Activated CD8-positive, alpha-beta T cell treated with anti-CD3 and anti-CD28 coated beads, Interleukin-2, amount 10 ng/mL, durations not matched to agents 7 days and 5 days (primary cell): ENCODE data around the gene ZIC5. TPM values are rescaled to one million over a fixed set of nuclear protein-coding genes. Genes with fewer than 3 reads are reported as not detected.

Experiments
- ATAC-seq: fragments of 150-1000 bp; cut with Tn5 transposase; one replicate; pipeline ENCODE4 v1.10.0; 2021; ENCODE audit warnings: moderate library complexity
- CTCF ChIA-PET: fragments of 350-600 bp; sonication (Branson Sonifier 250); formaldehyde crosslinking; loops from one replicate; lab custom pipeline; 2021; ENCODE audit warnings: antibody characterized with exemption; lab: Charles Lee
- POLR2A ChIA-PET: fragments of 350-600 bp; sonication (Branson Sonifier 250); formaldehyde crosslinking; loops from one replicate; lab custom pipeline; 2021; ENCODE audit warnings: antibody characterized with exemption; lab: Charles Lee
- DNase-seq: peaks from one replicate; pipeline ENCODE4 v3.0.0-alpha.2; 2020
- H3K27ac Mint-ChIP-seq: one replicate; pipeline ENCODE4 v1.8.0; 2021; ENCODE audit warnings: mild to moderate bottlenecking, mixed read lengths
- H3K27me3 Mint-ChIP-seq: one replicate; pipeline ENCODE4 v1.8.0; 2021; ENCODE audit warnings: low read depth, mixed read lengths
- H3K36me3 Mint-ChIP-seq: one replicate; pipeline ENCODE4 v1.8.0; 2021; ENCODE audit warnings: low read depth, mixed read lengths
- H3K4me1 Mint-ChIP-seq: one replicate; pipeline ENCODE4 v1.8.0; 2021; ENCODE audit warnings: low read depth, mixed read lengths
- H3K4me3 Mint-ChIP-seq: one replicate; pipeline ENCODE4 v1.8.0; 2021; ENCODE audit warnings: mild to moderate bottlenecking, mixed read lengths
- H3K9me3 Mint-ChIP-seq: one replicate; pipeline ENCODE4 v1.8.0; 2022; ENCODE audit warnings: mixed read lengths; ENCODE audit not compliant: insufficient read depth
- total RNA-seq, 2 experiments: library from RNA; stranded (reverse); gene quantifications; one replicate each; pipeline ENCODE4 v1.2.3, GENCODE V29; 2021

ZIC5 gene
- total RNA-seq, 2 experiments from 2014 or later, result not detected

DNA sequence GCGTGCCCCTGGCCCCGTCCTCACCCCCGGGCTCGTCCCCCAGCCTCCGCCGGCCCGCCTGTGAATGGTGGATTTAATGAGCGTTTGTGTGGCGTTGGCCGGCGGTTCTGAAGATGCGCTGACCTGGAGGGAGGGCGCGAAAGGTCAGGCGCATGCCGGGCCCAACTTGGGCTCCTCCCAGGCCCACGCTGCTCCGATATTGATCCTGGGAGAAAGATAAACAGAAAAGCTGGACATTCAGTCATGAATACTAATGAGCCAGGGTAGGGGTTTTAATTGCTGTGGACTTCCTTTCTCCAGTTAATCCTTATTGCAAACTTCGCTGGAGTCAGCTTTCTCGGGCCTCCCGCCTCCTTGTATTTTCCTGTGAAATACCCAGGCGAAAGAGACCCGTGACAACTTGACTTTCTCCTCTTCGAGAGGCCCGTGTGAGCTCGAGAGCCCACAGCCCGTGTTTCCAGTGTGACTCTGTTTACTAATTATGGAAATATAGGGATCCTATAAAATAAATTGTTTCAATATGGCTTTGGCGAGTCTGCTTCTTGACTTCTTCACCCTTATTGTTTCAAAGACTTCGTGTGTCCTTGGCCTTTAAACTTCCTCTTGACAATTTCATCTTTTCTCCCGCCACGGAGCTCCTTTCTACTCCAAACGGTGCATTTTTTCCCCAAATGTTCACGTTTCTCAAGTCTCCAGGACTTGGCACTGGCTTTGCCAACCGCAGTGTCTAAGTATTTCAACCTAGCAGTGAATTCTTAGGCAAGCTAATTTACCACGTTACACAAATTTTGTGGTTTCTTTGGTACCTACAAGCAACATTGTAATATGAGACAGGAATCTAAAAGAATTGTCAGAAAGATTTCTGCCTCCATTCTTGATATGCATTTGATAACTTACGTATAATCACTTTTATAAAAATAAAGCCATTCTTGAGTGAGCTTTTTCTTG, 20.5 kb upstream of the ZIC5 start:
- ATAC-seq, result no peak
- Mint-ChIP-seq H3K27me3 (peaks cover 88% of the 10 kb centered on the region), H3K4me3 (no peak overlapping the region), H3K9me3 (no peaks in the 10 kb centered on the region), H3K36me3 (peaks cover 2% of the 10 kb centered on the region), H3K27ac (no peak overlapping the region), H3K4me1 (peaks cover 18% of the 10 kb centered on the region)
- ChIA-PET POLR2A (interaction anchor here (1.1 kb wide), 1 partner anchor 18 kb away, joined by 3 read pairs; no protein-coding TSS in a partner anchor), CTCF (interaction anchor here (0.9 to 1.5 kb wide), 3 partner anchors 243 to 523 kb away, joined by 3 to 4 read pairs (median 3); no protein-coding TSS in a partner anchor)
- DNase-seq, result no peak

DNA sequence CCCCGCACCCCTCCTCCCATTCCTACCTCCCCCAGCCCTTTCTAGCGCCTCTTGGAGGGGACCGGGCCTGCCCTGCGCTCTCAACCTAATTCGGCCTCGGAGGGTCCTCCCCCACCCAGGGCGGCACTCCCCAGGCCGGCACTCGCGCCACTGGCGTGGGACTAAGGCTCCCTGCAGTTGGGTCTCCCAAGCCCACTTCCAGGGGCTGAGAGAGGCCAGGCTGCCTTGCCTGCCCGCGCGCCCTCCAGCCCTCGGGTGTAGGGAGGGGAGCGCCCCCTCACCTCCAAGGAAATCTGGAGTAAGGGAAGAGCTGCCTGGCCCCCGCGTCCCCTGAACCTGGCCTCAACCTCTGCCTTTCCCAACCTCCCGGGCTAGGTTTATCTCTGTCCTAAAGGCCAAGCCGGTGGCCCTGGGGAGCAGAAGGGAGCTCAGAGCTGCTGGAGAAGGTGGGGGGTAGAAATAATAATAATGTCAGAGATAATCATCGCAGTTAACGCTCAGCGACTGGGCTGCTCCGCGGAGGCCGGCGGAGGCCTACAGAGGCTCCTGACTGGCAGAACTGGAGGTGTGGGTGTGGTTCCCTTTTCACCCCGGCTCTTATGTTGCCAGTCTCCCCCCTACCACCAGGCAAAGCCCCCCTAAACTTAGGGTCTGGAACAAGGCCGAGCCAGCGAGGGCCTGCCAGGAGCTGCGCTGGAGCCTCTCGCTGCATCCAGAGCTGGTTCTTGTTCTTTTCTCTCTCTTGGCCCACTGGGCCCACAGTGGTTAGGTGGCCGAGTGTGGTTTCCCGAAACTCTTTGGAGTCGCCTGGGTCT, 19.7 kb upstream of the ZIC5 start:
- Mint-ChIP-seq H3K9me3 (no peaks in the 10 kb centered on the region), H3K27me3 (peaks cover 88% of the 10 kb centered on the region), H3K27ac (no peak overlapping the region), H3K4me1 (peaks cover 18% of the 10 kb centered on the region), H3K36me3 (peaks cover 3% of the 10 kb centered on the region), H3K4me3 (no peak overlapping the region)
- DNase-seq, result no peak
- no peak for ATAC-seq
- ChIA-PET POLR2A (no interaction called here), CTCF (interaction anchor here (1.5 kb wide), 1 partner anchor 334 kb away, joined by 4 read pairs; no protein-coding TSS in a partner anchor)

DNA sequence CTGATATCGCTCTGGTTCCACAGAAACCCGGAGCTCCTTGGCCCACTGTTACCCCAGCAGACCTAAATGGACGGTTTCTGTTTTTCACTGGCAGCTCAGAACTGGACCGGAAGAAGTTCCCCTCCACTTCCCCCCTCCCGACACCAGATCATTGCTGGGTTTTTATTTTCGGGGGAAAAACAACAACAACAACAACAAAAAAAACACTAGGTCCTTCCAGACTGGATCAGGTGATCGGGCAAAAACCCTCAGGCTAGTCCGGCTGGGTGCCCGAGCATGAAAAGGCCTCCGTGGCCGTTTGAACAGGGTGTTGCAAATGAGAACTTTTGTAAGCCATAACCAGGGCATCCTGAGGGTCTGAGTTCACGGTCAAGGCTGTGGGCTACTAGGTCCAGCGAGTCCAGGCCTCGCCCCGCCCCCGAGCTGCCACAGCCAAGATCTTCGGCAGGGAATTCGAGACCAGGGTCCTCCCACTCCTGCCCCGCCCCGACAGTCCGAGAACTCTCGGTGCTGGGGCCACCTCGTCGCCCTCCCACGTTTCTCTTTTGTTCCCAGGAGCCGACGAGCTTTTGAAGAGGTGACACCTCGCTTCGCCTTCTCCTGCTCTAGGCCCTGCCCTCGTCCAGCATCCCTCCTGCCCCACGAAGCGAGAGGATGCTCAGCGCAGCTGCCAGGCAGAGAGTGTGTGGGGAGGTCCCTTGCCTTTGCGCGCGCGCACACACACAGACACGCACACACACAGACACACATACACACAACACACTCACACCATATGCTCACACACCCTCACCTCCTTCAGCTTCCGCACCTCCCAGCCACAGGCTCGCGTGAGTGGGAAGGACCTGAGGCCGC, 18.8 kb upstream of the ZIC5 start:
- Mint-ChIP-seq H3K36me3 (peaks cover 7% of the 10 kb centered on the region), H3K9me3 (no peaks in the 10 kb centered on the region), H3K27me3 (peaks cover 85% of the 10 kb centered on the region), H3K4me1 (peaks cover 17% of the 10 kb centered on the region), H3K4me3 (no peak overlapping the region), H3K27ac (no peak overlapping the region)
- ChIA-PET CTCF (interaction anchor here (0.8 kb wide), 1 partner anchor 335 kb away, joined by 3 read pairs; no protein-coding TSS in a partner anchor), POLR2A (no interaction called here)
- no peak for ATAC-seq
- no peak for DNase-seq

DNA sequence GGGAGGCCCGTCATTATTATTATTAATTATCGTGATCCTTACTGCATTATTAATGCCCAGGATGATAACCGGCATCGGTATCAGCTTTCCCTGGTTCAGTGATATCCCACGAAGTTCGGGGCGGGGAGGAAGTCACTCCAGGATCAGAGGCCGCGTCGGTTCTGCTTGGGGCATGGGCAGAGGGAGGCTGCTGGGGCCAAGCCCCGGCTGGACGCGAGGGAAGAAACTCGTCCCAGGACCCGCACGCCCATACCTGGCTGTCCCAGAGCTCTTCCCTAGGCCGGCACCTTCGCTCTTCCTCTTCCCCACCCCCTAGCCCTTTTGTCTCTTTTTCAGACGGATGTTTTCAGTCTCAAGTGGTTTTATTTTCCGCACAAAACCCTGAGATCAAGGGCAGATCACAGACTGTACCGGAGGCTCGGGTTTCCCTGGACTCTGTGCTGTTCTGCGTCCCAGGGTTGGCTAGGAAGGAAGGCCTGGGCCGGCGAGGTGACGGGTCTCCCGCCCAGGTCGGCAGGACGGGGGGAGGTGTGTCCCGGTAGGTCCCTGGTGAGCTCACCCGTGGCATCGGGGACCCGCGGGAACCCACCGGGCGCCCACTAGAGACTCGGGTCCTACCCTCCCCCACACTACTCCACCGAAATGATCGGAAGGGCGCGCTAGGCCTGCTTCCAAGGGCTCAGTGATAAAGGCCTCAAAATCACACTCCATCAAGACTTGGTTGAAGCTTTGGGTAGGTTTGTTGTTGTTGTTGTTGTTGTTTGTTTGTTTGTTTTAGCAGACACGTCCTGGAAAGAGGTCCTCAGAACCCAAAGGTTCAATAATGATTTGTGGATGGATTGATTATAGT, 17.9 kb upstream of the ZIC5 start:
- Mint-ChIP-seq H3K4me3 (no peak overlapping the region), H3K36me3 (peaks cover 8% of the 10 kb centered on the region), H3K27ac (no peak overlapping the region), H3K27me3 (peaks cover 82% of the 10 kb centered on the region), H3K4me1 (peaks cover 17% of the 10 kb centered on the region), H3K9me3 (no peaks in the 10 kb centered on the region)
- ATAC-seq (peak; percentile 24), DNase-seq (no peak)
- CTCF ChIA-PET, result no interaction called here
- POLR2A ChIA-PET, result no interaction called here

DNA sequence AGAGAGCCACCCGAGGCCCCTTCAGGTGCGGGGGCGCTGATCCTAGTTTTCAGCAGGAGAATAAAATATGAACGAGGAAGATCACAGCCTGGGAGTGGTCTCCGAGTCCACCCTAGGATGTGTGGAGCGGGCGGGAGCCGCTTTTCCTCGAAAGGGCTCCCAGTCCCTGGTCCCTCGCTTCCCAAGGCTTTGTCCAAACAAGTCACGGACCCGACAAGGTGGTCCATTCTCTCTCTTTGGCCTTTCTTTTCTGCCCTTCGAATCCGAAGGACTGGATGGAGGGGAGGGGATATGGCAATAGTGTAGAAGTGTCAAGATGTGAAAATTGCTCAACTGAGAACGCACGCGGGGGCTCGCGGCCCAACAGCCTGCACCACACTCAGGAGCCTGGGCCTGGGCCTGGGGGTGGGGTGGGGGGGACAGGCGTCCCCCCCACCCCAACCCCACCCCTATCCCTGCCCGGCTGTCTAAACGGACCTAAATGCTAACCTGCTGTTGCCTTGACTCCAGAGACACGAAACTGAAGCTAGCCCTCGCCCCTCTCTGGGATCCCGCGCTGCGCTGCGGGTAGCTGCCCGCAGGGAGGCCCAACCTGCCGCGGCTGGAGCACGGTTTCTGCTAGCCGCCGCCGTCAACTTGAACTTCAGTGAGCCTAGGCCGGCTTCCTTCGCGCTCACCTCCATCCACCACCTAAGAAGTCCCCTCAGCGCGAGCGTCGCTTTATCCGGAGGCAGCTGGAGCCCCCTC, 17.1 kb upstream of the ZIC5 start:
- DNase-seq, result no peak
- Mint-ChIP-seq H3K36me3 (peaks cover 10% of the 10 kb centered on the region), H3K9me3 (no peaks in the 10 kb centered on the region), H3K27ac (no peak overlapping the region), H3K4me3 (no peak overlapping the region), H3K4me1 (peaks cover 20% of the 10 kb centered on the region), H3K27me3 (peaks cover 83% of the 10 kb centered on the region)
- ChIA-PET POLR2A (no interaction called here), CTCF (no interaction called here)
- no peak for ATAC-seq

DNA sequence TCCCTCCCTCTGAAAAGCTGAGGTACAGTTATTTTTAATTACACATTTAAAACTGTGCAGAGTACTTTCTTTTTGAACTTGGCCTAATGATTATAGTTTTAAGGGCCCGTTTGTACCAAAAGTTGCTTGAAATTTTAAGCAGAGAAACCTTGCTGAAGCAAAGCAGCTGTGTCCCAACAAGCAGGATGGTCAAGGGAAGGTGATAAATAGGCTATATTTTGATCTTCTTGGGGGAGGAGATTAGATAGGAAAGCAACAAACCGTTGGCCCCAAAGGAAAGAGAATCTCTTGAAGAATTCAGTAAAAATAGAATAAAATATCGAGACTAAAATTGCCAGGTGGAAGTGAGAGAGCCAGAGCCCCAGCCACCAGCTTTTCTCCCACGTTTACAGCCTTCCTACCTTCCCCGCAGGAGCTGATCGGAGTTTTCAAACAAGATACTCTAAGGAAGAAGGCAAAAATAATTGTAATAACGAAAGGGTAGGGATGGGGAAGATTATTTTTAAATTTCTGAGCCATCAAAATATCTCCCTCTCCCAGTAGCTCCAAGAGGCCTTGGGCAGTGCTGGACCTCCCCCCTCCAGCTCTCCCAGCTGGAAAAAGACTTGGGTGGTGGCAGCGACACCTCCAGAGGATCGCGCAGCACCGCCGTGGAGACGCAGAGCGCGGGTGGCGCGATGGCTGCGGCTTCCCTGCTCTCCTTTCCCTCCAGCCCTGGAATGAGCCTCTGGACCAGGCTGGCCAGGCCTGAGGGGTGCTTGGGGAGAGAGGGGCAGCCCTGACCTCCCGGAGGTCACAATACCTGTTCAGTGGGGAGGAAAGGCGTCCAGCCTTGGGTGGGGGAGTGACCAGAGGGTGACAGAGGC, 15.8 kb upstream of the ZIC5 start:
- POLR2A ChIA-PET, result interaction anchor here (1.2 kb wide), 1 partner anchor 173 kb away, joined by 3 read pairs; no protein-coding TSS in a partner anchor
- no peak overlapping the region for H3K4me3 Mint-ChIP-seq
- CTCF ChIA-PET, result interaction anchor here (1.0 to 1.6 kb wide), 2 partner anchors 248 to 331 kb away, joined by 3 to 6 read pairs; no protein-coding TSS in a partner anchor

DNA sequence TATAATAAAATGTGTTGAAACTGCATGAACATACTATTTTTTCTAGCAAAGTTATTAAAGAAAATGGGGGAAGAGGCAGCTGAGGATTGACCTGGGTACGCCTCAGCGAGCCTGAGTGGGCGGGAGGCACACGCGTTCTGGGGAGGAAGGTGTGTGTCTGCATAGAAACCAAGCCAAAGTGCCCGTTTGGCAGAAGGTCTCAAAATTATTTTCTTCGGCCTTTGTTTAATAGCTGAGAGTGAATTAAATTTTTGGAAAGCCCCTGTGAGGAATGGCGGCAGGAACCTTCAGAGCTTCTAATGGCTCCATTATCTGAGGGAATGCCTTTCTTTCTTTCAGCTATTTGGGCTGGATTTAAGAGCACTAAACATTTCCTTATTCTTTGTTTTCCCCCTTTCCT, 15.2 kb upstream of the ZIC5 start:
- H3K36me3 Mint-ChIP-seq, result peaks cover 16% of the 10 kb centered on the region
- H3K27me3 Mint-ChIP-seq, result peaks cover 78% of the 10 kb centered on the region
- DNase-seq, result no peak
- ChIA-PET CTCF (interaction anchor here (1.0 to 1.6 kb wide), 2 partner anchors 249 to 331 kb away, joined by 3 to 6 read pairs; no protein-coding TSS in a partner anchor), POLR2A (interaction anchor here (1.2 kb wide), 1 partner anchor 174 kb away, joined by 3 read pairs; no protein-coding TSS in a partner anchor)
- H3K4me1 Mint-ChIP-seq, result peaks cover 27% of the 10 kb centered on the region
- no peak for ATAC-seq
- H3K9me3 Mint-ChIP-seq, result no peaks in the 10 kb centered on the region
- H3K27ac Mint-ChIP-seq, result no peak overlapping the region
- no peak overlapping the region for H3K4me3 Mint-ChIP-seq

More for the DNA sequence above, 15.8 kb upstream of the ZIC5 start:
- Mint-ChIP-seq H3K4me1 (peaks cover 27% of the 10 kb centered on the region), H3K27ac (no peak overlapping the region), H3K27me3 (peaks cover 84% of the 10 kb centered on the region), H3K36me3 (peaks cover 16% of the 10 kb centered on the region), H3K9me3 (no peaks in the 10 kb centered on the region)
- ATAC-seq, result no peak
- no peak for DNase-seq

DNA sequence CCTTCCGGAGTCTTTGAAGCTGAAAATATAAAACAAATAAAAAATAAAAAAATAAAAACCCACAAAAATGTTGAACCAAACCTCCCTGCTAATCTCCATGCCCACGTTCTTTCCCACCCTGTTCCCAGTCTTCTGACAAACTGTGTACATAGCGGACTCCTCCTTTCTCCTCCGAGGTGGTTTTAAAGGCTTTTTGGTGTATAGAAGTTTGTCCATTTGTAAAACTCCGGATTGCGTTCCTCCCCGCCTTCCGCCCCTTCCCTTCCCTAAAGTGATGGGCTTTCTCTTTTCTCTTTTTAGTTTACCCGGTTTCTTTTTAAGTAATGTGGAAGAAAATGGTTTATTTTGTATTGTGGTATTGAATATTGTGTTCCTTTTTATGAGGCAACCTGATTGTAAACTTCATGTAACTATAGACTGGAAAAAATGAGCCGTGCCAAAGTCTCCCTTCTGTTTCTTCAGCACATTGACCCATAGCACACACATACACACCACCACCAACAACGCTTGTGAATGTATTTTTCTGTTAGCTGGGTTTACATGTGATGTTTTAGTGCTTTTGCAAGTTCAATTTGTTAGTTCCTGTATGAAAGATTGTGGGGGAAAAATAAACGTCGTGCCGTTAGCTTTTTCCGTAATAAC, 14.4 kb upstream of the ZIC5 start:
- Mint-ChIP-seq H3K4me3 (peak overlapping the region; percentile 14), H3K4me1 (peaks cover 27% of the 10 kb centered on the region), H3K27ac (peak overlapping the region; percentile 50), H3K36me3 (peaks cover 16% of the 10 kb centered on the region), H3K27me3 (peaks cover 71% of the 10 kb centered on the region), H3K9me3 (no peaks in the 10 kb centered on the region)
- ATAC-seq (no peak), DNase-seq (no peak)
- ChIA-PET POLR2A (no interaction called here), CTCF (no interaction called here)

DNA sequence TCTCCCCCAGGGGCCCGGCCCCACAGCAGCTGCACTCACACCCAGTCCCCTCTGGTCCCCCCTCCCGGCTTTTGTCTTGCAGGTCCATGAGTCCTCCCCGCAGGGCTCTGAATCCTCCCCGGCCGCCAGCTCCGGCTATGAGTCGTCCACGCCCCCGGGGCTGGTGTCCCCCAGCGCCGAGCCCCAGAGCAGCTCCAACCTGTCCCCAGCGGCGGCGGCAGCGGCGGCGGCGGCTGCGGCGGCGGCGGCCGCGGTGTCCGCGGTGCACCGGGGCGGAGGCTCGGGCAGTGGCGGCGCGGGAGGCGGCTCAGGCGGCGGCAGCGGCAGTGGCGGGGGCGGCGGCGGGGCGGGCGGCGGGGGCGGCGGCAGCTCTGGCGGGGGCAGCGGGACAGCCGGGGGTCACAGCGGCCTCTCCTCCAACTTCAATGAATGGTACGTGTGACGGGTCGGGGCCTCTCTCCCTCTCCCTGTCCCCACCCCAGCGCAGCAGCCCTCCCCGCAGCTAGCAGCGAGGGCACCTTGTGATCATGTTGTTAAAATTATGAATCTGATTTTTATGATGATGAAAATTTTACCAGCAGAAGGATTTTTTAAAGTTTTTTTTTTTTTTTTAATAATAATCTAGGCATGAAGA, 13.8 kb upstream of the ZIC5 start:
- DNase-seq (no peak), ATAC-seq (no peak)
- no peak overlapping the region for H3K27ac Mint-ChIP-seq
- ChIA-PET CTCF (no interaction called here), POLR2A (no interaction called here)
- H3K27me3 Mint-ChIP-seq, result peaks cover 65% of the 10 kb centered on the region
- no peak overlapping the region for H3K4me3 Mint-ChIP-seq
- peaks cover 24% of the 10 kb centered on the region for H3K4me1 Mint-ChIP-seq
- no peaks in the 10 kb centered on the region for H3K9me3 Mint-ChIP-seq
- peaks cover 16% of the 10 kb centered on the region for H3K36me3 Mint-ChIP-seq
